GM23338 (cell line): Measurements from ENCODE around the gene CDC6. TPM values are rescaled to one million over a fixed set of nuclear protein-coding genes. Genes with fewer than 3 reads are reported as not detected.

Experiments
- ATAC-seq: fragments of 200-7000 bp; cut with Tn5 transposase; 3 replicates; pipeline ENCODE4 v1.9.1; 2020
- DNase-seq: peaks from one replicate; pipeline ENCODE4 v3.0.0-alpha.2; 2015; ENCODE audit warnings: low spot score
- H2AFZ ChIP-seq: fragments of 200-600 bp; sonication (generic); 2 replicates; pipeline ENCODE4 v1.8.0; 2016; ENCODE audit warnings: antibody characterized with exemption, mild to moderate bottlenecking, moderate library complexity
- H3F3A ChIP-seq: fragments of 200-600 bp; sonication (generic); replicated peaks from 2 replicates; pipeline ENCODE4 v1.8.0; 2017; ENCODE audit warnings: antibody characterized with exemption, mixed run types, low read depth
- H3K27ac ChIP-seq: fragments of 200-600 bp; sonication (generic); 2 replicates; pipeline ENCODE4 v1.6.1; 2016; ENCODE audit warnings: low read depth
- H3K27me3 ChIP-seq: fragments of 200-600 bp; sonication (generic); 2 replicates; pipeline ENCODE4 v1.8.0; 2016; ENCODE audit warnings: mild to moderate bottlenecking, mixed run types, moderate library complexity; ENCODE audit not compliant: insufficient read depth
- H3K36me3 ChIP-seq: fragments of 200-600 bp; sonication (generic); 2 replicates; pipeline ENCODE4 v1.8.0; 2016; ENCODE audit warnings: mild to moderate bottlenecking; ENCODE audit not compliant: insufficient read depth
- H3K4me1 ChIP-seq: fragments of 200-600 bp; sonication (generic); 2 replicates; pipeline ENCODE4 v1.8.0; 2016; ENCODE audit warnings: mild to moderate bottlenecking, moderate library complexity; ENCODE audit not compliant: insufficient read depth
- H3K4me2 ChIP-seq: fragments of 200-600 bp; sonication (generic); 2 replicates; pipeline ENCODE4 v1.7.1; 2017; ENCODE audit warnings: mixed run types
- H3K4me3 ChIP-seq: fragments of 200-600 bp; sonication (generic); 2 replicates; pipeline ENCODE4 v1.6.1; 2016; ENCODE audit warnings: mixed run types
- H3K79me2 ChIP-seq: fragments of 200-600 bp; sonication (generic); replicated peaks from 2 replicates; pipeline ENCODE4 v1.8.0; 2017; ENCODE audit warnings: mild to moderate bottlenecking; ENCODE audit not compliant: insufficient read depth
- H3K9me2 ChIP-seq: fragments of 200-600 bp; sonication (generic); 2 replicates; pipeline ENCODE4 v1.8.0; 2017; ENCODE audit not compliant: insufficient read depth
- H4K20me1 ChIP-seq: fragments of 200-600 bp; sonication (generic); replicated peaks from 2 replicates; pipeline ENCODE4 v1.8.0; 2017; ENCODE audit warnings: mild to moderate bottlenecking; ENCODE audit not compliant: insufficient read depth
- H3K27ac Mint-ChIP-seq: 2 replicates; pipeline ENCODE4 v1.8.0; 2020; ENCODE audit warnings: inconsistent platforms, mild to moderate bottlenecking, moderate library complexity, mixed read lengths
- H3K27me3 Mint-ChIP-seq: 3 replicates; pipeline ENCODE4 v1.8.0; 2022; ENCODE audit warnings: low read depth, mild to moderate bottlenecking, moderate library complexity, mixed read lengths, inconsistent platforms; ENCODE audit not compliant: insufficient read depth, poor library complexity
- H3K36me3 Mint-ChIP-seq: 3 replicates; pipeline ENCODE4 v1.8.0; 2021; ENCODE audit warnings: low read depth, mild to moderate bottlenecking, inconsistent platforms, moderate library complexity, mixed read lengths
- H3K4me1 Mint-ChIP-seq: 3 replicates; pipeline ENCODE4 v1.8.0; 2020; ENCODE audit warnings: mild to moderate bottlenecking, inconsistent platforms, mixed read lengths
- H3K4me3 Mint-ChIP-seq: 3 replicates; pipeline ENCODE4 v1.8.0; 2021; ENCODE audit warnings: moderate library complexity, mild to moderate bottlenecking, inconsistent platforms, mixed read lengths
- H3K9me3 Mint-ChIP-seq: 3 replicates; pipeline ENCODE4 v1.8.0; 2020; ENCODE audit warnings: moderate library complexity, mild to moderate bottlenecking, inconsistent platforms, mixed read lengths
- CREB1 ChIP-seq: fragments of 250-450 bp; sonication (Bioruptor Pico); IDR thresholded peaks from 2 replicates; pipeline ENCODE4 v1.5.0; 2020; ENCODE audit warnings: low read depth, mild to moderate bottlenecking, moderate library complexity
- ETS1 ChIP-seq: IDR thresholded peaks from 2 replicates; pipeline ENCODE4 v1.6.1; 2016; ENCODE audit warnings: antibody characterized with exemption
- EZH2 ChIP-seq: fragments of 200-600 bp; sonication (generic); IDR thresholded peaks from one replicate; pipeline ENCODE4 v1.8.0; 2017; ENCODE audit warnings: antibody characterized with exemption, mild to moderate bottlenecking, low read depth; ENCODE audit not compliant: unreplicated experiment
- EZH2phosphoT487 ChIP-seq: fragments of 200-600 bp; sonication (generic); IDR thresholded peaks from one replicate; pipeline ENCODE4 v1.8.1; 2018; ENCODE audit warnings: antibody characterized with exemption; ENCODE audit not compliant: unreplicated experiment
- REST ChIP-seq: IDR thresholded peaks from one replicate; pipeline ENCODE4 v1.6.1; 2018; ENCODE audit warnings: antibody characterized with exemption; ENCODE audit not compliant: unreplicated experiment
- STAT1 ChIP-seq: IDR thresholded peaks from one replicate; pipeline ENCODE4 v1.6.1; 2016; ENCODE audit warnings: antibody characterized with exemption; ENCODE audit not compliant: unreplicated experiment
- ZNF331 ChIP-seq: fragments of 250-450 bp; sonication (Bioruptor Pico); IDR thresholded peaks from 2 replicates; pipeline ENCODE4 v1.5.0; 2020; ENCODE audit warnings: low read depth, mild to moderate bottlenecking, moderate library complexity
- ZNF462 ChIP-seq: fragments of 250-450 bp; sonication (Bioruptor Pico); IDR thresholded peaks from 2 replicates; pipeline ENCODE4 v1.5.0; 2020; ENCODE audit warnings: mild to moderate bottlenecking, moderate library complexity
- polyA plus RNA-seq: library from polyadenylated mRNA; unstranded; fragments of >200 nt; fragmentation: Nextera tagmentation; extraction: Ambion mirVana; gene quantifications from 2 replicates; pipeline ENCODE4 v1.2.1, GENCODE V29; 2016
- total RNA-seq: library from RNA; depleted of rRNA; stranded (reverse); fragments of >200 nt; shearing (Covaris generic); gene quantifications from 2 replicates; pipeline ENCODE4 v1.2.3, GENCODE V29; 2014
- TF ChIP-seq, protein P1 (sequence below), 2 experiments: fragments of 200-600 bp in 1 of 2; sonication (generic) in 1 of 2; conservative IDR thresholded peaks; 2 replicates each; pipeline versions ENCODE4 v1.5.1 to v1.6.1; 2016 to 2017; ENCODE audit warnings: antibody characterized with exemption in 2 of 2, low read depth in 2 of 2, mild to moderate bottlenecking in 2 of 2, moderate library complexity in 1 of 2

The CDC6 gene
- total and polyA plus RNA-seq, 2 experiments from 2014 or later = 46.2 to 79.9 TPM

DNA sequence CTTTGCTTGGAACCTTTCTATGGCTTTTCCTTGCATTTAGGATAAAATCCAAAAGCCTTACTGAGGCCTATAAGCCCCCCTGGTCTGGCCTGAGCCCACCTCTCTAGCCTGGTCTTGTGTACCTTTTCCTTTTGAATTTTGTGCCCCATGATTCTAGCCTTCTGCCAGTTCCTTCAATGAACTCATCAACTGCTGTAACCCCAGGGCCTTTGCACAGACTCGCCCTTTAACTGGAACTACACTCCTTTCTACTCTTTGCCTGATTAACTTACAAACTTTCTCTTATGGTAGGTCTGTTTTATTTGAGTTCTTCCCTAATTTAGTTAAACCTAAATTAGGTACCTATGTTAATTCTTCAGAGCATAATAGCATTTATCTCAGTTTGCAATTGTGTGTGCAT lies 52.6 kb downstream of the CDC6 start:
- Histone ChIP-seq H3K27ac (no peak overlapping the region), H2AFZ (no peak overlapping the region), H3F3A (peaks cover 25% of the 10 kb centered on the region; the same call in 1 of the 2 replicates), H3K4me3 (no peak overlapping the region), H3K4me2 (peak overlapping the region; percentile 99; the same call in 1 of the 2 replicates), H3K9me2 (no peaks in the 10 kb centered on the region), H3K27me3 (peaks cover 48% of the 10 kb centered on the region), H3K79me2 (peaks cover 9% of the 10 kb centered on the region; the same call in 1 of the 2 replicates), H4K20me1 (peaks cover 32% of the 10 kb centered on the region), H3K36me3 (no peaks in the 10 kb centered on the region; the same call in 1 of the 2 replicates), H3K4me1 (peaks cover 33% of the 10 kb centered on the region)
- Mint-ChIP-seq H3K4me1 (peaks cover 45% of the 10 kb centered on the region), H3K27me3 (peaks cover 60% of the 10 kb centered on the region), H3K27ac (no peak overlapping the region), H3K4me3 (no peak overlapping the region; the same call in 1 of the 3 replicates), H3K36me3 (no peaks in the 10 kb centered on the region; the same call in 2 of the 3 replicates), H3K9me3 (no peaks in the 10 kb centered on the region)
- no peak for TF ChIP-seq EZH2
- no peak for TF ChIP-seq ZNF462 (CRISPR knock-in tag)
- no peak for TF ChIP-seq CREB1 (CRISPR knock-in tag)
- no peak for TF ChIP-seq ZNF331 (CRISPR knock-in tag)
- TF ChIP-seq, protein P1, sequence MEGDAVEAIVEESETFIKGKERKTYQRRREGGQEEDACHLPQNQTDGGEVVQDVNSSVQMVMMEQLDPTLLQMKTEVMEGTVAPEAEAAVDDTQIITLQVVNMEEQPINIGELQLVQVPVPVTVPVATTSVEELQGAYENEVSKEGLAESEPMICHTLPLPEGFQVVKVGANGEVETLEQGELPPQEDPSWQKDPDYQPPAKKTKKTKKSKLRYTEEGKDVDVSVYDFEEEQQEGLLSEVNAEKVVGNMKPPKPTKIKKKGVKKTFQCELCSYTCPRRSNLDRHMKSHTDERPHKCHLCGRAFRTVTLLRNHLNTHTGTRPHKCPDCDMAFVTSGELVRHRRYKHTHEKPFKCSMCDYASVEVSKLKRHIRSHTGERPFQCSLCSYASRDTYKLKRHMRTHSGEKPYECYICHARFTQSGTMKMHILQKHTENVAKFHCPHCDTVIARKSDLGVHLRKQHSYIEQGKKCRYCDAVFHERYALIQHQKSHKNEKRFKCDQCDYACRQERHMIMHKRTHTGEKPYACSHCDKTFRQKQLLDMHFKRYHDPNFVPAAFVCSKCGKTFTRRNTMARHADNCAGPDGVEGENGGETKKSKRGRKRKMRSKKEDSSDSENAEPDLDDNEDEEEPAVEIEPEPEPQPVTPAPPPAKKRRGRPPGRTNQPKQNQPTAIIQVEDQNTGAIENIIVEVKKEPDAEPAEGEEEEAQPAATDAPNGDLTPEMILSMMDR (conservative IDR thresholded peaks at IDR 0.05; ENCODE audit: low read depth in 2 of 2) = no peak
- TF ChIP-seq EZH2phosphoT487 = no peak
- TF ChIP-seq REST = no peak
- TF ChIP-seq ETS1 = no peak
- TF ChIP-seq STAT1 = no peak
- ATAC-seq (no peak), DNase-seq (no peak)
